HG02884 (cell line): ENCODE results near the gene TMEM151A.
"Not testable (repeated sequence)": the region's sequence is repeated elsewhere in the genome, so short reads cannot be mapped to it uniquely, and the experiment has no call there.

ENCODE experiments used
- ATAC-seq: cut with Tn5 transposase; IDR thresholded peaks from one replicate; pipeline ENCODE4 v1.9.1; 2021; ENCODE audit warnings: mild to moderate bottlenecking, moderate library complexity; ENCODE audit not compliant: unreplicated experiment

Gene TMEM151A

GRCh38 chr11:66291706-66292542 lies at the start of gene TMEM151A:
TMEM151A (plus strand) TSS chr11:66291894; CDS start chr11:66292014, 120 bp downstream.
- ATAC-seq: no peak

GRCh38 chr11:66242095-66242765 lies 49.5 kb upstream of the TMEM151A start:
- ATAC-seq: no peak

DNA sequence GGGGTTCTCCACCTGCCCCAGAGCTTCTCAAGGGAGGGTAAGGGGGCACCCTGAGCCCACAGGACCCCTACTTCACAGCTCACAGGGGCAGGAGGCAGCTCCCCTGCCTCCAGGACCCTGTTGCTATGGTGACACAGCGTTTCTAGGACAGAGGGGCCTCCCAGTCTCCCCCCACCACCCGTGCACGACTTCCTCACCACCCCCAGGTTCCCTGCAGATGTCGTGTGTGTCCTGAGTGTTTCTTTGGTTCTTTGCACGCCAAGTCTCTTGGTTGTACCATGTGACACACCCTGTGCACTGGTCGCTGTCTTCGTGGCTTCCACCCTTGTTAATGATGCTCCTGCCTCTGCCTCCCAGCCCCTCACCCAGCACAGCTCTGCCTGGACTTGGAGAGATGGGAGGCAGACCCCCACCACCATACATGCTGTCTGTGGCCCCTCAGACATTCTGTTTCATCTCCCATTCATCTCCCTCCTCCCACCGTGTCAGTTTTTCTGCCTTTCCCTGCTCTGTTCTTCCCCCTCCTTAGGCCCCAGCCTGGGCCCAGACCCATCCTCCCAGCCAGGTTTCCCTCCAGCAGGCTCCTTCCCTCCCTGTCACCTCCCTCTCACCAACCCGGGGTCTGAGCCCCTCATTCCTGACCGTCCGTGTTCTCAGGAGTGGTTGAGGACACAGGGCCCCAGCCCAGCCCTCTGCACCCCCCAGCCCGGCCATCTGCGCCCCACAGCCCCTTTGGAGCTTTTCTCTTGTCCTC lies 47.7 kb upstream of the TMEM151A start:
- no peak for ATAC-seq

GRCh38 chr11:66247295-66247694 lies 44.4 kb upstream of the TMEM151A start:
- ATAC-seq: no peak

- ATAC-seq: no peak
These were observed 43.9 kb upstream of the TMEM151A start for GRCh38 chr11:66247801-66248200.

GRCh38 chr11:66248903-66249302 lies 42.8 kb upstream of the TMEM151A start:
- ATAC-seq: no peak

DNA sequence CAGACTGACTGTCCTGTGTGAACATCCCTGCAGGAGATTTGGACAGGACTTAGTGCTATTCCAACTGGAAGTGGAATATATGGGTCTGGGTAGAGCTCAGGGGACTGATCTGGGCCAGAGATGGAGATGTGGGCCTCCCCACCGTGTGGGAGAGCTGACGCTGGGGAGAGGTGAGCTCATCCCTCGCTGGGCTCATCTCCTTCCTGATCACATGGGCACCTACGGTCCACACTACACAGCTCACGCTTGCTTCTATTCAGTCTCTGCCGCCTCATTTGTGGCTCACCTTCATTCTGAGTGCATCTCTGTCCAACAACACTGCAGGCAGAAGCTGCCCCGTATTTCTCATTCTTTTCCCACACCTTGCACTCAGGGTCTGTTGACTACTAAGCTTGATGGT lies 39.9 kb upstream of the TMEM151A start:
- ATAC-seq: no peak

DNA sequence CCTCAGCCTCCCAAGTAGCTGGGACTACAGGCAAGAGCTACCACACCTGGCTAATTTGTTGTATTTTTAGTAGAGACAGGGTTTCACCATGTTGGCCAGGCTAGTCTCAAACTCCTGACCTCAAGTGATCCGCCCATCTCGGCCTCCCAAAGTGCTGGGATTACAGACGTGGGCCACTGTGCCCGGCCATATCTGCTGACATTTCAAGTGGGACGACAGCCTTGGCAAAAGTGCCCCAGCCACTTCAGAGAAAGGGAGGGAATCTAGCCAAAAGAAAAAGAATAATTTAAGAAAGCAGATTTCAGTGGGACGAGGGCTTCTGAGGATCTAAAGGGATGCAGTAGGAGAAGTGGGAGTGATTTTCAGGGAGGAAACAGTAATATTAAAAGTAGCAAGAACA lies 38.6 kb upstream of the TMEM151A start:
- ATAC-seq: not testable (repeated sequence)

- no peak for ATAC-seq
These were observed 33.2 kb upstream of the TMEM151A start for GRCh38 chr11:66258473-66258893.

- ATAC-seq: no peak
These were observed 32.5 kb upstream of the TMEM151A start for GRCh38 chr11:66259225-66259624.

GRCh38 chr11:66259956-66260355 lies 31.7 kb upstream of the TMEM151A start:
- ATAC-seq: no peak

- ATAC-seq: no peak
These were observed 30.1 kb upstream of the TMEM151A start for GRCh38 chr11:66261578-66261977.

GRCh38 chr11:66262191-66262590 lies 29.5 kb upstream of the TMEM151A start:
- ATAC-seq: no peak

DNA sequence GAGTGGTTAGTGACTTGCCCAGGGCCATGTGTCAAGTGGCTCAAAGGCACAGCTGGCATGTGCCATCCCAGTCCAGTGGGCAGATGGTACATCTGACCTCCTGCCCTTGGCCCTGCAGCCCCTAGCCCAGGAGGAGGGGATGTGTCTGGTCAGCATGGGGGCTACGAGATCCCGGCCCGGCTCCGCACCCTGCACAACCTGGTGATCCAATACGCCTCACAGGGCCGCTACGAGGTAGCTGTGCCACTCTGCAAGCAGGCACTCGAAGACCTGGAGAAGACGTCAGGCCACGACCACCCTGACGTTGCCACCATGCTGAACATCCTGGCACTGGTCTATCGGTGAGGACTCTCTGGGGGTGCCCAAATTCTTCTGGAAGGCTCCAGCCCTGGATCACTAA lies 29.0 kb upstream of the TMEM151A start:
- no peak for ATAC-seq

DNA sequence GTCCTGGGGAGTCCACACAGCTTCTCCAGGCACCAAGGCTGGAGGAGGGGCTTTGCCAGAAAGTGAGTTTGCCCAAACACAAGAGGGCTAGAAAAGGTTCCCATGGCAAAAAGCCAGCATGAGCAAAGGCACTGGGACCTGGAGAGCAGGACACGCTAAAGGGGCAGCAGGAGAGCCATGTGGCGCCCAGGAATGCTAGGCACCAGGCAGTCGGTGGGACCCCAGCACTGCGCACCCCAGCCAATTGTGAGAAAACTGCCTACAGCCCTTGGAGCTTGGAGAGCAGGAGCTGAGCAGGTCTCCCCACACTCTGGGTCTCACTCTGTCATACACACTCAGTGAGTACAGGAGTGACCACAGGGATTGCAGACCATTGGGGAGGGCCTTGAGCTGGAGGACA lies 28.5 kb upstream of the TMEM151A start:
- no peak for ATAC-seq

GRCh38 chr11:66263785-66264184 lies 27.9 kb upstream of the TMEM151A start:
- ATAC-seq: no peak

DNA sequence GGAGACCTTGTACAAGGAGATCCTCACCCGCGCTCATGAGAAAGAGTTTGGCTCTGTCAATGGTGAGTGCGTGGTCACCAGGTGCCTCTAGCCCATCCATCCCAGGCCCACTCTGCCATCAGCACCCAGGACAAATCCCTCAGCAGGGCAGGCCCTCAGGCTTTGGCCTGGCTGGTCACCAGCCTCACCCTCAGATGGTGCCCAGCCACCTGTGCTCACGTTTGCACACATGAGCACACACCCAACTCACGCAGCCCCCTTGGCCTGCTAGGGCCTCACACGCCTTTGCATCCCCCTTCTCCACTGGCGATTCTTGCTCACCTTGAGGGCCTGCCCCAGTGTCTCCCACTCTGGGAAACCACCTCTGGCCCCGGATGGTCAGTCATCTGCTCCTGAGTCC lies 27.3 kb upstream of the TMEM151A start:
- ATAC-seq: no peak

- no peak for ATAC-seq
These were observed 26.8 kb upstream of the TMEM151A start for GRCh38 chr11:66264914-66265313.

- no peak for ATAC-seq
These were observed 25.9 kb upstream of the TMEM151A start for GRCh38 chr11:66265531-66266377.

- no peak for ATAC-seq
These were observed 25.2 kb upstream of the TMEM151A start for GRCh38 chr11:66266378-66267038.
